Stimulated activated CD4-positive, alpha-beta T cell treated with anti-CD3 and anti-CD28 coated beads, Interleukin-2, amount 100 ng/mL, for 48 hours (primary cell): ENCODE measurements around the gene BPIFB3.
"Not testable (repeated sequence)": the region's sequence is repeated elsewhere in the genome, so short reads cannot be mapped to it uniquely, and the experiment has no call there.

Experiments used
- DNase-seq, 2 donors: peaks; one replicate each; pipeline ENCODE4 v3.0.0-alpha.2; 2020

The BPIFB3 gene

DNA sequence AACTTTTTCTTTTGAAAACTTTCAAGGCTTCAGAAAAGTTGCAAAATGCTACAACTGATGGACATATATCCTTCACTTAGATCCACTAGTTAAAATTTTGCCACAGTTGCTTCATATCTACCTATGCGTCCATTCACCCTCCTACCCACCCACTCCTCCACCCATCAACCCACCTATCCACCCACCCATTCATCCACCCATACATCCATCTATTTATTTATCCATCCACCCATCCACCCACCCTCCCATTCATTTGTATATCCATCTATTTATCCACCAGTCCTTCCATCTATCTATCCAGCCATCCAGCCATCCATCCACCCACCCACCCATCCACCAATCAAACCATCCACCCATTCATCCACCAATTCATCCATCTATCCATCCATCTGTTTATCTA lies 39.4 kb downstream of the BPIFB3 start:
- DNase-seq = no peak

- DNase-seq = no peak
Measured at GRCh38 chr20:33093582-33093981, 39.9 kb downstream of the BPIFB3 start.

DNA sequence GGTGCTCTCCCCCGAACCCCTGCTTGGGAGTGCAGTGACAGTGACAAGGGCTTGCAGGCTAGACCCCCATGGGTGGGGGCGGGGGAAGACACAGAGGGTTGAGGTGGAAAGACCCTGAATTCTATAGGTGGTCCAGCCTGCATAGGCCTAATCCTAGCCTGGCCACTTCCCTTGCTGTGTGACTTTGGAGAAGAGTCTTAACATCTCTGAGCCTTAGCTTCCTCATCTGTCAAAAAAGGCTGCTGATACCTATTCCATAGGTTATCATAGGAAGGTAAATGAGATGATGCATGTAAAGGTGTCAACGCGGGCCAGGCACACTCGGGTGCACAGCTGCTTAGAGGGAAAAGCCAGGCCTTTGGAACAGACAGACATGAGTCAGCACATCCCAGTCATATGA lies 41.5 kb downstream of the BPIFB3 start:
- DNase-seq = no peak

DNA sequence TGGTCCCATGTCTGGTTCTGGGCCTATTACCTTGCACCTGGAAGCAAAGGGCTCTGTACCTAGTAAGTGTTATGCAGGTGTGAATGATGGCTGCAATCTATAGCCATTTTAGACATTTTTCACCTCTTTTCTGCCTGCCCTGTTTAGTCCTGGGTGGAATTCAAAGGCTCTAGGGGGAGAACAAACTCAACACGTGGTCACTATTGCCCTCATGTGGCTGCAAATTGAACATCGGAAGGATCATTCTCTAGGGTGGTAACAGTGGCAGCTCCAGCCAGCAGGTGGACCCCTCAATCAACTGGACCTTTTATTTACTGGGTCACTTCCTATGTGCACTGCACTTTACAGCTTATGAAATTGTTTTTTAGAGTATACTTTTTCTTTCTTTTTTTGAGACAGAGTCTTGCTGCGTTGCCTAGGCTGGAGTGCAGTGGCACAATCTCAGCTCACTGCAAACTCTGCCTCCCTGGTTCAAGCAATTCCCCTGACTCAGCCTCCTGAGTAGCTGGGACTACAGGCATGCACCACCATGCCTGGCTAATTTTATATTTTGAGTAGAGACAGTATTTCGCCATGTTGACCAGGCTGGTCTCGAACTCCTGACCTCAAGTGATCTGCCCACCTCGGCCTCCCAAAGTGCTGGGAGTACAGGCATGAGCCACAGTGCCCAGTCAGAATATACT lies 42.3 kb downstream of the BPIFB3 start:
- DNase-seq = peak; percentile 16 to 36

GRCh38 chr20:33097001-33097400 lies 43.3 kb downstream of the BPIFB3 start:
- DNase-seq = no peak

GRCh38 chr20:33099843-33100538 lies 46.3 kb downstream of the BPIFB3 start:
- no peak for DNase-seq

DNA sequence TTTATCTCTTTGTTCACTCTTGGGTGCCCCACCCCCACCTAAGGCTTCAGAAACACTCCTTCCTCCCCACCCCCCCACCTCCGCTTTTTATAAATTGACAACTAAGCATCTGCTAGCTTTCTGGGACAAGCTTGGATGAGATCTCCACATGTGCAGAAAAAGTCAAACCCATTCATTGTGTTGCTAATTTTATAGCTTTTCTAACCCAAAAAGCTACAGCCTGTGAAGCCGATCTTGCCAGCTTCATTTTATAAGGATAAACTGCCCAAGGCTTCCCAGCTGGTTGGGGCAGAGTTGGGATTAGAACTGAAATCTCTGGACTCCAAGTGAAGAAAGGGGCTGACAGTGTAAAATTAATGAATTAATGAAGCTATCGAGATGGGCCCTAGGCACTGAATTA lies 49.9 kb downstream of the BPIFB3 start:
- DNase-seq = no peak

GRCh38 chr20:33104336-33104735 lies 50.6 kb downstream of the BPIFB3 start:
- DNase-seq = no peak

GRCh38 chr20:33105316-33105924 lies 51.7 kb downstream of the BPIFB3 start:
- DNase-seq = no peak

DNA sequence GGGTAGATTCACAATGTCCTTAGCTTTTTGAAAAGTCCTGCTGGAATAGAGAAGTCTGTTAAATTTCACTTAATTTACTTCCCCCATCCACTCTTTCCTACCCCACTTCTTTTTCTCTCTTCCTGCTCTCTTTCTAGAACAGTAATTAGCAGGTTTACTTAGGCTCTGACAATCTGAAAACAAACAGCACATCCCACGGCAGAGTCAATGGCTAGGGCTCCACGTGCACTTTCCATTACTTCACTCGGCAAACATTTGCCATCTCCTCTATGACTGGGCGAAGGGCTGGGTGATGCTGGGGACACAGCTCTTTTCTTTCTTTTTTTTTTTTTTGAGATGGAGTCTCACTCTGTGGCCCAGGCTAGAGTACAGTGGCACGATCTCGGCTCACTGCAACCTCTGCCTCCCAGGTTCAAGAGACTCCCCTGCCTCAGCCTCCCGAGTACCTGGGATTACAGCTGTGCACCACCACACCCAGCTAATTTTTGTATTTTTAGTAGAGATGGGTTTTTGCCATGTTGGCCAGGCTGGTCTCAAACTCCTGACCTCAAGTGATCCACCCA lies 52.4 kb downstream of the BPIFB3 start:
- DNase-seq = not testable (repeated sequence)

GRCh38 chr20:33108661-33109060 lies 55.0 kb downstream of the BPIFB3 start:
- no peak for DNase-seq

- no peak for DNase-seq
Measured at GRCh38 chr20:33110147-33110825, 56.6 kb downstream of the BPIFB3 start.

GRCh38 chr20:33111306-33111705 lies 57.6 kb downstream of the BPIFB3 start:
- no peak for DNase-seq

DNA sequence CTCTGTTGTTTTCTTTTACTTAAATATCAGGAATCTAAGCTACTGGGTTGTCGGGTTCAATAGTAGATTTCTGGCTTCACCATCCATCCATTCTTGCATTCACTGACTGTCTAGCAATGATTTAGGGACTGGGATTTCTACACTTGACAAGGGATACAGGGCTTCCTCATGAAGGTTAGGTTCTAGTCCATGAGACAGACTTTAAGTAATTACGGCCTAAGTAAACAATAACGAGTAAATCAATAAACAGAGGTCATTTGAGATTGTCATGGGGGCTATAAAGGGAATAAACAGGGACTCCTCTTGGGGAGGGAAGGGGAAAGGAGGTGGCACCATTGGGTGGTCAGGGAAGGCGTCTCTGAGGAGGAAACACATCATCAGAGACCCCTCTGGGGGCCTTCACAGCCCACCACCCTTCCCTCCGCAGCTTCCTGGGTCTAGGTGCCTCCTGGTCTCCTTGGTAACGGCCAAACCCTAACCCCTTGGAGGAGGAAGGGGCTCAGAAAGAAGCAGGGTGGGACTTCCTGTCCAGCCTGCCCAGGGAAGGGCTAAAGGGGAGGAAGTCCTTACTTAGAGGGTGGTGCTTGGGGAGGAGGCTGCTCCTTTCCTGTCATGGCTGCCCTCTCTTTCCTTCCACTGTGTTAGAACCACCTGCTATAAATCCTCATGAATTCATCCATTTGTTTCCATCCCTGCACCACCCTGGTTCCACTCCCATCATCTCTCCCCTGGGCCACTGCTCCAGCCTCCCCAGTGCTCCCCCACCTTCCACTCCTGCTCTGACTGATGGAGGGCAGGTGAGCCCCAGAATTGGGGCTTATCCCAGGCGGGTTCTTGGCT lies 59.1 kb downstream of the BPIFB3 start:
- DNase-seq = no peak

DNA sequence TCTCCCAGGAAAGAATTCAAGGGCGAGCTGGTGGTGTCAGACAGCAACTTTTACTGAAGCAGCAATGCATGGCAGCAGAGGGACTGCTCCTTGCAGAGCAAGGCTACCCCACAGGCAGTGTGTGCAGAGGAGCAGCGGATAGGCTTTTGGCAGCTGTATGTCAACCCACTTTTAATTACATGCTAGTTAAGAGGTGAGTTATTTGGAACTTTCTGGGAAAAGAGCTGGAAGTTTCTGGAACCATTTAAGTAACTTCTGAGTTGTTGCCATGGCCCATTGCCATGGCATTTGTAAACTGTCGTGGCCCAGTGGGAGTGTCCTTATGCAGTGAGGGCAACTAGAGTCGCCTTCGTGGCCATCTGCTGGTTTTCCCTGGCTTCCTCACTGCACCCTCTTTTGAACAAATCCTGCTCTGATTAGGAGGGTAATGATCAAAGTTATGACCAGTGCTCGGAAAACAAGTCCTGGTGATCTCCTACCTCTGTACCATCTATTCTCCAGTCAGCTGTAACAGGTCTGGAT lies 59.7 kb downstream of the BPIFB3 start:
- no peak for DNase-seq

DNA sequence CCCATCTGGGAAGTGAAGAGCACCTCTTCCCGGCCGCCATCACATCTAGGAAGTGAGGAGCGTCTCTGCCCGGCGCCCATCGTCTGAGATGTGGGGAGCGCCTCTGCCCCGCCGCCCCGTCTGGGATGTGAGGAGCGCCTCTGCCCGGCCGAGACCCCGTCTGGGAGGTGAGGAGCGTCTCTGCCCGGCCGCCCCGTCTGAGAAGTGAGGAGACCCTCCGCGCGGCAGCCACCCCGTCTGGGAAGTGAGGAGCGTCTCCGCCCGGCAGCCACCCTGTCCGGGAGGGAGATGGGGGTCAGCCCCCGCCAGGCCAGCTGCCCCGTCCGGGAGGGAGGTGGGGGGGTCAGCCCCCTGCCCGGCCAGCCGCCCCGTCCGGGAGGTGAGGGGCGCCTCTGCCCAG lies 61.8 kb downstream of the BPIFB3 start:
- DNase-seq = not testable (repeated sequence)

GRCh38 chr20:33119725-33120720 lies 66.3 kb downstream of the BPIFB3 start:
- DNase-seq = no peak

DNA sequence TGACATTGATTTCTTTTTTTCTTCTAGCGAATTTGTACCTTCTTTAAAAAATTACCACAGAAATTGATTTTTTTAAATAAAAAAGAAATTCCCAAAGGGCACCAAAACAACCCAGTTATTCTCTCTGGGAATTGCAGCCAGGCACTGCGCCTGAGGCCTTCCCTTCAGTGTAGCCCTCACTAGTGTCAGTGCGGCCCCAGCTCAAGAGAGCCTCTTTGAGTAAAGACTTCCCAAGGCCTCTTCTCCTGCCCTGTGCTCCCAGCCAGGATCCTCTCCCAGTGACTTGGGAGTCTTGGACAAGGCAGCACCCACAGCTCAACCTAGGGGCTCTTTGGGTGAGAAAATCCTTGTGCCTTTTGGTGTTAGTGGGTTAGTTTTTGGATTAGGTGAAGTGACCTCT lies 67.2 kb downstream of the BPIFB3 start:
- no peak for DNase-seq

DNA sequence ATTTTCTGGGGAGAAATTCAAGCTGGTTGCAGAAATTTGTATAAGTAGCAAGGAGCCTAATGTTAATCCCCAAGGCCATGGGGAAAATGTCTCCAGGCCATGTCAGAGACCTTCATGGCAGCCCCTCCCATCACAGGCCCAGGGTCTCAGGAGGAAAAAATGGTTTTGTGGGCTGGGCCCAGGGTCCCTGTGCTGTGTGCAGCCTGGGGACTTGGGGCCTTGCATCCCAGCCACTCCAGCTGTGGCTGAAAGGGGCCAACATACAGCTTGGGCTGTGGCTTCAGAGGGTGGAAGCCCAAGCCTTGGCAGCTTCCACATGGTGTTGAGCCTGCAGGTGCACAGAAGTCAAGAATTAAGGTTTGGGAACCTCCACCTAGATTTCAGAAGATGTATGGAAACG lies 68.6 kb downstream of the BPIFB3 start:
- DNase-seq = not testable (repeated sequence)
